Adrenal gland (tissue), 12 donors: ENCODE measurements around the gene KYNU. TPM values are rescaled to one million over a fixed set of nuclear protein-coding genes. Genes with fewer than 3 reads are reported as not detected.

ENCODE experiments used
- DNase-seq, 7 donors: peaks; one replicate each; pipeline ENCODE4 v3.0.0-alpha.2; 2019 to 2020
- H3K27ac ChIP-seq, 5 donors: fragments of 200-600 bp; sonication (generic) in 4 of 5; 1 replicate in 3 of 5; 2 replicates in 2 of 5; pipeline versions ENCODE4 v1.5.1 to v1.8.0; 2016 to 2020; ENCODE audit warnings: mild to moderate bottlenecking in 1 of 5
- H3K27me3 ChIP-seq: fragments of 200-600 bp; 2 replicates; pipeline ENCODE4 v1.8.0; 2021
- H3K36me3 ChIP-seq, 2 donors: fragments of 200-600 bp; replicated peaks in 1 of 2; 1 replicate in 1 of 2; 2 replicates in 1 of 2; pipeline versions ENCODE4 v1.5.1 to v1.8.0; 2018 to 2022
- H3K4me1 ChIP-seq, 2 donors: fragments of 200-600 bp; replicated peaks in 1 of 2; 1 replicate in 1 of 2; 2 replicates in 1 of 2; pipeline versions ENCODE4 v1.5.1 to v1.8.0; 2018 to 2021
- H3K4me3 ChIP-seq, 4 donors: fragments of 200-600 bp; sonication (generic) in 3 of 4; one replicate each; pipeline ENCODE4 v1.5.1; 2016 to 2018
- H3K9me3 ChIP-seq, 3 donors: fragments of 200-600 bp; sonication (generic) in 1 of 3; replicated peaks in 1 of 3; 1 replicate in 2 of 3; 2 replicates in 1 of 3; pipeline versions ENCODE4 v1.5.1 to v1.8.0; 2016 to 2021
- POLR2A ChIP-seq, 2 donors: fragments of 450-650 bp; IDR thresholded peaks; one replicate each; pipeline ENCODE4 v1.6.1; 2017; ENCODE audit warnings: antibody characterized with exemption in 2 of 2, mild to moderate bottlenecking in 2 of 2, moderate library complexity in 1 of 2
- WGBS, 4 donors: extraction: QIAGEN DNeasy Blood & Tissue Kit in 2 of 4; methylation state at CpG; one replicate each; pipeline versions ENCODE4 v1.1.5 to v1.1.7; 2013 to 2017; 5-methylcytosine and 5-hydroxymethylcytosine counted together
- intact Hi-C, 2 donors: fragments of 100-400 bp; cut with DNase I; formaldehyde crosslinking; loops; one replicate each; pipeline versions ENCODE4 v1.14.1 to v1.15.0; 2022 to 2023
- polyA plus RNA-seq, 3 donors: library from polyadenylated mRNA; stranded (reverse); fragments of 200-250 nt in 2 of 3; fragments of 350-450 nt in 1 of 3; fragmentation: Illumina TruSeq in 1 of 3; extraction: RNeasy Lipid Tissue Mini Kit (QIAGEN cat#74804) in 1 of 3; gene quantifications; one replicate each; pipeline ENCODE4 v1.2.3, GENCODE V29; 2013 to 2014
- total RNA-seq, 9 donors: library from RNA; depleted of rRNA in 4 of 9; stranded (reverse); fragments of >200 nt in 4 of 9; fragments of 120-200 nt in 1 of 9; fragmentation: NEBNext Ultra II Directional in 1 of 9; extraction: Animal tissue kit (Norgen Biotek cat#: 25700) in 1 of 9; gene quantifications; one replicate each; pipeline versions ENCODE4 v1.1.0 to v1.2.4, GENCODE V29; 2013 to 2023
- TF ChIP-seq, protein P1 (sequence below), 6 experiments: fragments of 450-650 bp in 4 of 6; fragments of 200-600 bp in 2 of 6; sonication (generic) in 1 of 6; IDR thresholded peaks; 1 replicate in 5 of 6; 2 replicates in 1 of 6; pipeline versions ENCODE4 v1.5.1 to v1.8.0; 2016 to 2021; ENCODE audit warnings: antibody characterized with exemption in 6 of 6, mild to moderate bottlenecking in 2 of 6, moderate library complexity in 1 of 6
- donor health status: healthy with polysubstance abuse.
- donor health status: Bipolar disorder and iron deficiency.
- donor health status: DM: yes; HTN: yes; CAD: no.
- donor health status: DM: no; HTN: no; CAD: no.
- donor health status: DM: no; HTN: no; CAD: no.
- donor health status: DM: yes; HTN: yes; CAD: no.

Gene KYNU
- total and polyA plus RNA-seq, 12 donors, result 1.9 to 30.2 (median 9.2) TPM

DNA sequence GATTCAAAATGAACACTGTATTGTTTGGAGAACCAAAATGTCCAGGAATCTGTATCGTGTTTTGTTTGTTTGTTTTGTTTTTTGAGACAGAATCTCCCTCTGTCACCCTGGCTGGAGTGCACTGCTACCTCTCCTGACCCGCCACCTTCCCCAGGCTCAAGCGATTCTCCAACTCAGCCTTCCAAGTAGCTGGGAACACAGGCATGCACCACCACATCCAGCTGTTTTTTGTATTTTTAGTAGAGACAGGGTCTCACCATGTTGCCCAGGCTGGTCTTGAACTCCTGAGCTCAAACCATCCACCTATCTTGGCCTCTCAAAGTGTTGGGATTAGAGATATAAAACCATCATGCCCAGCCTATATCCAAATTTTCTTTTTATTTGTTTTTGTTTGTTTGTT lies 74.6 kb downstream of the KYNU start:
- Histone ChIP-seq H3K4me1 (no peaks in the 10 kb centered on the region), H3K4me3 (no peak overlapping the region), H3K27me3 (no peaks in the 10 kb centered on the region), H3K27ac (no peak overlapping the region), H3K36me3 (no peaks in the 10 kb centered on the region), H3K9me3 (no peaks in the 10 kb centered on the region)
- DNase-seq, result no peak
- TF ChIP-seq POLR2A (IDR thresholded peaks at IDR 0.05), result no peak
- TF ChIP-seq, protein P1, sequence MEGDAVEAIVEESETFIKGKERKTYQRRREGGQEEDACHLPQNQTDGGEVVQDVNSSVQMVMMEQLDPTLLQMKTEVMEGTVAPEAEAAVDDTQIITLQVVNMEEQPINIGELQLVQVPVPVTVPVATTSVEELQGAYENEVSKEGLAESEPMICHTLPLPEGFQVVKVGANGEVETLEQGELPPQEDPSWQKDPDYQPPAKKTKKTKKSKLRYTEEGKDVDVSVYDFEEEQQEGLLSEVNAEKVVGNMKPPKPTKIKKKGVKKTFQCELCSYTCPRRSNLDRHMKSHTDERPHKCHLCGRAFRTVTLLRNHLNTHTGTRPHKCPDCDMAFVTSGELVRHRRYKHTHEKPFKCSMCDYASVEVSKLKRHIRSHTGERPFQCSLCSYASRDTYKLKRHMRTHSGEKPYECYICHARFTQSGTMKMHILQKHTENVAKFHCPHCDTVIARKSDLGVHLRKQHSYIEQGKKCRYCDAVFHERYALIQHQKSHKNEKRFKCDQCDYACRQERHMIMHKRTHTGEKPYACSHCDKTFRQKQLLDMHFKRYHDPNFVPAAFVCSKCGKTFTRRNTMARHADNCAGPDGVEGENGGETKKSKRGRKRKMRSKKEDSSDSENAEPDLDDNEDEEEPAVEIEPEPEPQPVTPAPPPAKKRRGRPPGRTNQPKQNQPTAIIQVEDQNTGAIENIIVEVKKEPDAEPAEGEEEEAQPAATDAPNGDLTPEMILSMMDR (IDR thresholded peaks at IDR 0.05), result no peak
- intact Hi-C loops, result no loop called here
- WGBS, 4 donors, result 80 to 88% (median 87%) methylated on average over 3 of the region's 3 CpGs

GRCh38 chr2:142952793-142953494 lies 75.5 kb downstream of the KYNU start:
- Histone ChIP-seq H3K9me3 (no peaks in the 10 kb centered on the region), H3K4me1 (no peaks in the 10 kb centered on the region), H3K4me3 (no peak overlapping the region), H3K27ac (no peak overlapping the region), H3K36me3 (no peaks in the 10 kb centered on the region), H3K27me3 (no peaks in the 10 kb centered on the region)
- WGBS, 4 donors, result 81 to 90% (median 83%) methylated on average over 6 of the region's 6 CpGs
- intact Hi-C loops, result no loop called here
- DNase-seq, result no peak
- TF ChIP-seq POLR2A (IDR thresholded peaks at IDR 0.05), result no peak
- TF ChIP-seq, protein P1 (IDR thresholded peaks at IDR 0.05), result no peak

- no peak overlapping the region for H3K4me3 ChIP-seq
- H3K27ac ChIP-seq, result no peak overlapping the region
- H3K9me3 ChIP-seq, result no peaks in the 10 kb centered on the region
- no peak for DNase-seq
- TF ChIP-seq POLR2A (IDR thresholded peaks at IDR 0.05), result no peak
- TF ChIP-seq, protein P1 (IDR thresholded peaks at IDR 0.05), result no peak
- 29 to 37% (median 30%) methylated on average over 1 of the region's 1 CpG for WGBS, 4 donors
- intact Hi-C loops, result no loop called here
- H3K36me3 ChIP-seq, result no peaks in the 10 kb centered on the region
- no peaks in the 10 kb centered on the region for H3K4me1 ChIP-seq
- no peaks in the 10 kb centered on the region for H3K27me3 ChIP-seq
Observed at GRCh38 chr2:142954493-142954892, 77.0 kb downstream of the KYNU start.

DNA sequence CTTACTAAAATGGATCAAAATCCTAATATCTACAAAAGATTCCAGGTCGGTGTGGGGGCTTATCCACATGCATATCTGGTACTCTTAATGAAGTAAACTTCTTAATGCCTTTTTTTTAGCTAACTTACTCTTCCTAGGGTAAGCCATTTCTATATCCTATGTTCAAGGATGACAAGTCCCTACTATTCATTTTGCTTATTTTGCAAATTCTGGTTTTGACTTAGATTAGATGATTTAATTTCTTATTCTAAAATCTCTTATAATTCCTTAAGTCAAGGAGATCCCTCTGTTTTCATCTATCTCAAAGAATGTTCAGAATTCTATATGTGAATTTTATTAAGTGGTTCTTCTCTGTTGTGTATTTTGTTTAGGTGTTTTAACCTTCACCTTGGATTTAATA lies 79.7 kb downstream of the KYNU start:
- DNase-seq, result no peak
- no peak overlapping the region for H3K27ac ChIP-seq
- no peaks in the 10 kb centered on the region for H3K4me1 ChIP-seq
- H3K9me3 ChIP-seq, result no peaks in the 10 kb centered on the region
- H3K36me3 ChIP-seq, result no peaks in the 10 kb centered on the region
- WGBS, 4 donors, result 86 to 96% (median 89%) methylated on average over 1 of the region's 1 CpG
- TF ChIP-seq, protein P1 (IDR thresholded peaks at IDR 0.05), result no peak
- no peak for TF ChIP-seq POLR2A (IDR thresholded peaks at IDR 0.05)
- no peaks in the 10 kb centered on the region for H3K27me3 ChIP-seq
- no peak overlapping the region for H3K4me3 ChIP-seq
- intact Hi-C loops, result no loop called here
